ENCODE measurements around the gene RABGAP1L. TPM values are rescaled to one million over a fixed set of nuclear protein-coding genes. Genes with fewer than 3 reads are reported as not detected.
"Not testable (repeated sequence)": the region's sequence is repeated elsewhere in the genome, so short reads cannot be mapped to it uniquely, and the experiment has no call there.

Gene RABGAP1L
- total RNA-seq, 6 donors from 2014 or later, result 41.3 to 229 (median 85.3) TPM

DNA sequence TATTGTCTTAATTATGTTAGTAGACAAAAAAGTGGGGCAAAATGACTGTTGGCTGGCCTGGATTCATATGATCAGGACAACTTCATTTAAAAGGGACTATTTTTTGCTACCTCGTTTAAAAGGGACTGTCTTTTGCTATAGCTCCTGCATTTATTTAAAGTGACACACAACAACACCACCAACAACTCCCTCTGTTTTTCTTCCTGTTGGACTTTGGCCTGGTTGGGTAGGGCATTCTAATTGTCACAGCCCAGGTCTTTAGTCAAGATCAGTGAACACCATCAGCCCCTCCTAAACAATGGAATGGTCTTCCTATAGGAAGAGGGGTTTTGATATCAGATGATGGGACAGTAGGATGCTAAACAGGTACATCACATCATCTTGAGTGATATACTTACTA lies 530.2 kb downstream of the RABGAP1L start:
- no peak overlapping the region for H3K4me3 ChIP-seq
- no peaks in the 10 kb centered on the region for H3K36me3 ChIP-seq
- TF ChIP-seq, protein P1, sequence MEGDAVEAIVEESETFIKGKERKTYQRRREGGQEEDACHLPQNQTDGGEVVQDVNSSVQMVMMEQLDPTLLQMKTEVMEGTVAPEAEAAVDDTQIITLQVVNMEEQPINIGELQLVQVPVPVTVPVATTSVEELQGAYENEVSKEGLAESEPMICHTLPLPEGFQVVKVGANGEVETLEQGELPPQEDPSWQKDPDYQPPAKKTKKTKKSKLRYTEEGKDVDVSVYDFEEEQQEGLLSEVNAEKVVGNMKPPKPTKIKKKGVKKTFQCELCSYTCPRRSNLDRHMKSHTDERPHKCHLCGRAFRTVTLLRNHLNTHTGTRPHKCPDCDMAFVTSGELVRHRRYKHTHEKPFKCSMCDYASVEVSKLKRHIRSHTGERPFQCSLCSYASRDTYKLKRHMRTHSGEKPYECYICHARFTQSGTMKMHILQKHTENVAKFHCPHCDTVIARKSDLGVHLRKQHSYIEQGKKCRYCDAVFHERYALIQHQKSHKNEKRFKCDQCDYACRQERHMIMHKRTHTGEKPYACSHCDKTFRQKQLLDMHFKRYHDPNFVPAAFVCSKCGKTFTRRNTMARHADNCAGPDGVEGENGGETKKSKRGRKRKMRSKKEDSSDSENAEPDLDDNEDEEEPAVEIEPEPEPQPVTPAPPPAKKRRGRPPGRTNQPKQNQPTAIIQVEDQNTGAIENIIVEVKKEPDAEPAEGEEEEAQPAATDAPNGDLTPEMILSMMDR (IDR thresholded peaks at IDR 0.05), result no peak
- TF ChIP-seq POLR2A (IDR thresholded peaks at IDR 0.05) (no peak), POLR2AphosphoS5 (IDR thresholded peaks at IDR 0.05) (no peak), EP300 (IDR thresholded peaks at IDR 0.05) (no peak)
- H3K9me3 ChIP-seq, result no peaks in the 10 kb centered on the region
- DNase-seq, result no peak
- no peaks in the 10 kb centered on the region for H3K27me3 ChIP-seq
- H3K4me1 ChIP-seq, result no peaks in the 10 kb centered on the region
- ATAC-seq (ENCODE audit: low FRiP score in 2 of 2), result no peak
- WGBS, 2 donors, result 79 to 80% methylated on average over 1 of the region's 1 CpG
- no peak overlapping the region for H3K27ac ChIP-seq

DNA sequence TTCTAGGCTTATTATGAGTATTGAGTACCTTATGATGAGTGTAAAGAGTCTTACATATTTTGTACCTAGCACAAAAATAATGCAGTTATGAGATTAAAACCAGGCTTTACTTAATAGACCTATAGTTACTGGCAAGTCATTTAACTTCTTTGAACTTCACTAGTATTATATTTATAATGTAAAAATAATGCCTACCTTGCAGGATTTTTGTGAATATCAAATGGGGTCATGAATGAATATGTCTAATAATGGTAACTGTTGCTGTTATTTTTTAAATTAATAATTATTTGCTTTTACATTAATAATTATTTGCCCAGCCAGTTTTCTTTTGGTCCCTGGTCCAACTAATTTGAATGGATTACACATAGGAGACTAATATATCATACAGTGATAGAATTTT lies 530.9 kb downstream of the RABGAP1L start:
- H3K4me3 ChIP-seq, result no peak overlapping the region
- no peaks in the 10 kb centered on the region for H3K9me3 ChIP-seq
- H3K27me3 ChIP-seq, result no peaks in the 10 kb centered on the region
- DNase-seq (no peak), ATAC-seq (ENCODE audit: low FRiP score in 2 of 2) (no peak)
- TF ChIP-seq POLR2A (IDR thresholded peaks at IDR 0.05), result no peak
- TF ChIP-seq EP300 (IDR thresholded peaks at IDR 0.05), result no peak
- TF ChIP-seq POLR2AphosphoS5 (IDR thresholded peaks at IDR 0.05), result no peak
- TF ChIP-seq, protein P1 (IDR thresholded peaks at IDR 0.05), result no peak
- H3K27ac ChIP-seq, result no peak overlapping the region
- H3K4me1 ChIP-seq, result no peaks in the 10 kb centered on the region
- no peaks in the 10 kb centered on the region for H3K36me3 ChIP-seq

DNA sequence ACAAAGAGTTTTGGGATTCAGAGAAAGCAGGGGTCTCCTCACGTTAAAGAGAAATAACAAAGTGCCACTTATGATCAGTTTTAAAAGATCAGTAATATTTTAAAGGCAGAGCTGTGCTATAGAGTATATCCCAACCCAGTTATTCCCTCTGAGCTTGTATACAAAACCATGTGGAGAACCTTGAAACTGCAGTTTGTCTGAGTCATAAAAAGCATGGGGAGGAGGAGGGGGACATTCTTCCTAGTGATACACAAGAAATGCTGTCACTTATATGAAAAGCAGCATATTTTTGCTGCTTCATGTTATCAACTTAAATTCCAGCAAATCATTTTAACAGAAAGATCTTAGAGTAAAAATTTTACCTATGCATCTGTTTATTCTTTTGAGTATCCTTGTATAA lies 533.0 kb downstream of the RABGAP1L start:
- 82 to 100% methylated on average over 1 of the region's 1 CpG for WGBS, 2 donors
- no peak overlapping the region for H3K27ac ChIP-seq
- no peaks in the 10 kb centered on the region for H3K4me1 ChIP-seq
- no peak for ATAC-seq (ENCODE audit: low FRiP score in 2 of 2)
- no peak overlapping the region for H3K4me3 ChIP-seq
- no peak for DNase-seq
- no peaks in the 10 kb centered on the region for H3K36me3 ChIP-seq
- H3K9me3 ChIP-seq, result no peaks in the 10 kb centered on the region
- H3K27me3 ChIP-seq, result no peaks in the 10 kb centered on the region
- no peak for TF ChIP-seq POLR2A (IDR thresholded peaks at IDR 0.05)

DNA sequence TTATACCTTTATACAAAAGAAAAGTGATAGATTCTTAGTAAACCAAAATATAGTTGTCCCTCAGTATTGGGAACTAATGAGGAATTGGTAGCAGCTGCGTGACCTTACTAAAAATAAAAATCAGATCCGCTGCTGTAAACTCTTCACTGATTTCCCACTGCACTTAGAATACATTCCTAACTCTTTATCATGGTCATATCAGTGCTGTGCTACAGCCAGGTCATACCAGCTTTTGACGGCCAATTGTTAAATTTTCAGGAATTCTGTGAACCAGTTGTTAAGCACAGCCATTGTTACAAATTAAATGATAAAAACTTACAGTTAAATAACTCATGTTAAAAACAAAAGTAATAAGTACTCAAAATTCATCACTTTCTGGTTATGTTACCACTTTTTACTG lies 533.8 kb downstream of the RABGAP1L start:
- no peaks in the 10 kb centered on the region for H3K36me3 ChIP-seq
- H3K4me1 ChIP-seq, result no peaks in the 10 kb centered on the region
- H3K4me3 ChIP-seq, result no peak overlapping the region
- DNase-seq, result no peak
- no peaks in the 10 kb centered on the region for H3K9me3 ChIP-seq
- WGBS, 2 donors, result 86 to 95% methylated on average over 3 of the region's 3 CpGs
- H3K27ac ChIP-seq, result no peak overlapping the region
- TF ChIP-seq POLR2AphosphoS5 (IDR thresholded peaks at IDR 0.05), result no peak
- TF ChIP-seq, protein P1 (IDR thresholded peaks at IDR 0.05), result no peak
- no peak for TF ChIP-seq EP300 (IDR thresholded peaks at IDR 0.05)
- no peak for TF ChIP-seq POLR2A (IDR thresholded peaks at IDR 0.05)
- ATAC-seq (ENCODE audit: low FRiP score in 2 of 2), result no peak
- H3K27me3 ChIP-seq, result no peaks in the 10 kb centered on the region

DNA sequence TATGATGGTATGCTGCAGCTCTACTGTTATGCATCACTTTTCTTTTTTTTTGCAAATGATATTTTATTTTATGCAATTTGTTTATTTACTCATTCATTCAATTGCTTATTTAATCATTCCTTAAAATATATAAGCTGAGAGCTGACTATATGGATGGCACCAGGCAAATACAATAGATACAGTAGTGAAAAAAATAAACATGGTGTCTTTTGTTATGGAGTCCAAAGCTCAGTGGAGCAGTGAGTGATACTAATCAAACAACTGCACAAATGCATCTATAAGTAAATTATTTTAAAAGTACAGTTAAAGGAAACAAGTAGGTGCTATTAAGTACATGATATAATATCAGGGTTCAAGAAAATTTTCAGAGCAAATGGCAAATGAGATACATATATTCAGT lies 534.2 kb downstream of the RABGAP1L start:
- H3K27me3 ChIP-seq, result not testable (repeated sequence)

DNA sequence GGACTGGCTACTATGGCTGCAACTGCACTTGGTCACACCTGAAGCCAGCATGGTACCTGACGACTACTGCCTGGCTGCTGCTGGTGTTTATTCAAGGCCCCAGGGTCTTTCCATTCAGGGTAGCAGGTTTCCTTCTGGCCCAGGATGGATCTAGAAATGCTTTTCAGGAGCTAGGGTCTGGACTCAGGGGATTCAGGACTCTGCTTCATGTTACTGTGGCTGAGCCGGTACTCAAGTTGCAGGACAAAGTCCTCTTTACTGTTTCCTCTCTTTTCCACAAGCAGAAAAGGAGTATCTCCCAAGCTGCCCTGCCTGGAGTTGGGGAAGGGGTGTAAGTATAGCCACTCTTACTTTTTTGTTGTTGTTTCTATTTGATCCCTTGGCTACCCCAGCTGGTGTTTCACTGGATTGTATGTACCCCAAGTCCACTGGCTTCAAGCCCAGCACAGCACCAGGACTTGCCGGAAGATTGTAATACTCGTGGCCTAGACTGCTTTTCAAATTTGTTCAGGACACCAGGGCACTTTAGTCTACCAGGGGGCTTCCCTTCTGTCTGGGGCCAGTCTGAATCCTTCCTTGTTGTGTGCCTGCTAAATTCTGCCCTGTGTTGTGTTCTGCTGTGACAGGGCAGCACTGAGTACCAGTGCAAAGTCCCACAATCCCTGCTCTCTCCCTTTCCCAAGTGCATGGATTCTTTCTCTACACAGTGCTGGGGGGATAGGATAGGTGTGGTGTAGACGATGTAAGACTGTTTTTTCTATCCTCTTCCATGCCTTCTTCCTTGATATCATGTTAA lies 536.9 kb downstream of the RABGAP1L start:
- Histone ChIP-seq H3K9me3 (no peaks in the 10 kb centered on the region), H3K4me1 (no peaks in the 10 kb centered on the region), H3K4me3 (no peak overlapping the region), H3K27me3 (no peaks in the 10 kb centered on the region), H3K36me3 (no peaks in the 10 kb centered on the region), H3K27ac (no peak overlapping the region)
- WGBS, 2 donors, result 93 to 95% methylated on average over 5 of the region's 5 CpGs
- no peak for ATAC-seq (ENCODE audit: low FRiP score in 2 of 2)
- no peak for DNase-seq
- TF ChIP-seq POLR2AphosphoS5 (IDR thresholded peaks at IDR 0.05), result no peak
- no peak for TF ChIP-seq POLR2A (IDR thresholded peaks at IDR 0.05)
- TF ChIP-seq EP300 (IDR thresholded peaks at IDR 0.05), result no peak
- TF ChIP-seq, protein P1 (IDR thresholded peaks at IDR 0.05), result no peak

More for the DNA sequence above, 534.2 kb downstream of the RABGAP1L start:
- not testable (repeated sequence) for H3K36me3 ChIP-seq; H3K9me3 ChIP-seq; H3K4me1 ChIP-seq; ATAC-seq (ENCODE audit: low FRiP score in 2 of 2); H3K4me3 ChIP-seq; H3K27ac ChIP-seq; DNase-seq
